Activated naive CD8-positive, alpha-beta T cell treated with anti-CD3 and anti-CD28 coated beads, Interleukin-2, amount 50 U/mL, for 16 hours (primary cell): ENCODE data around the gene GFRA1.

Source experiments
- DNase-seq: peaks from one replicate; pipeline ENCODE4 v3.0.0-alpha.2; 2020; ENCODE audit warnings: low read depth, low spot score

The GFRA1 gene

DNA sequence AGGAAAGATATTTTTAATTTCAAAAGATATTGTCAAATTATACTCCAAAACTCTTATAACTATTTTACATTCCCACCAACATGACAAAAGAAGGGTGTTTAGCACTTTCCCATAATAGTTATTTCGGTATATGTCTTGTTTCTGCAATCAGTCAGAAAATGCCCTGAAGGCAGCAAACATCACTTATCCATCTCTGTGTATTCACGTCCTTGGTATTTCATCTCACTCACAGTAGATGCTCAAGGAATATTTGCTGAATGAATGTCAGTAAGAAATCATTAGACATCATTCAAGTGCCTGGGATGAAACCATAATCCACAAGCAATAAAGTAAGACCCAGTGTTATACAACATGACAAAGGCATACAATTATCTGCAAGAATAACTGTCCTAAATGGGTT is 112.7 kb downstream of the GFRA1 start:
- no peak for DNase-seq

DNA sequence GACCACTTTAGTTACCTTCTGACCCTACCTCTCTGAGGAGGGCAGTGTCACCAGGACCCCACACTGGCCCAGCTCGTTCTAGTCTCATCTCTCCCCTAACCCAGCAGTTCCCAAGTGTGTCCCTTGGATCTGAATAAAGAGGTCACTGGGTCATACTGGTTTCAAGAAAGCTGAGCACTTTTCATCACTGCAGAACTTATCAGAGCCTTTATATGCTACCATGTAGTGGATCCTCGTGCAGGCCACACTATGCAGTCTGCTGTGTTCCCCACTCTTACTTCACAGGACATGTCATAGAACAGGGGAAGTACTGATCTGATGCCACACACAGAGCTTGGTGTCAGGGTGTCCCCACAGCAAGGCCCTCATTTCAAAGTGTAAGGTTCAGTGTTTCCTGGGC is 113.8 kb downstream of the GFRA1 start:
- no peak for DNase-seq

DNA sequence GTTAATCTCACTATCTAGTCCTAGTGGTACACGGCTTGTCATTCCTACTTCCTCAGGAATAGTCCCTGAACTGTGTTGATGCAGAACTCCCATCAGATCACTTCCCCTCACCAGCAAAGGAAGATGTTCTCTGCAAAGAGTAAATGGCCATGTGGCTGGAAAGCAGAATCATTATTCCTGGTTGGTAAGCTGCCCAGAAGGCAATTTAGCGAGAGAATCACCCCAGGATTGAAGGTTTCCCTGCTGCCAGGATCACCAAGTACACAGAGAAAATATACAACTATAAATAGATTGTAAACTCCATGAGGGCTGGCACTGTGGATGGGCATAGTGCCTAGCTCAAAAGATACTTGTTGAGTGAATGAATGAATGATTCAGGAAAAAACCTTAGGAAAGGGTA is 115.0 kb downstream of the GFRA1 start:
- no peak for DNase-seq

DNA sequence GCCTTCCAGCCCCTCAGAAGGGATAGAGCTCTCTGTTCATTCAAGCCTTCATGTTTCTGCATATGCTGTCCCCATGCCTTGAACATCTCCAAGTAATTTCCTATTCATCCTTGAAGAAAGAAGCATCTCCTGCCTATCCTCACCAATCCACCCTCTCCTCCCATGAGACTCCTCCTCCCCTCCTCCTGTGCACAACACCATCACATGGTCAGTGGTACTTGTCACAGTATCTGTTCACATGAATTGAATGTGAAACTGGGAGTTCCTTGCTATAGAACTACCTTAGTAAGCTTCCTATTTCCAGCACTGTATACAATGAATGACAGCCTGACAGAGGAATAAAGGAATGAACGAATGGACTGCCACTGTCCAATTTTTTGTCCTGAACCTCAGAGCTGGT is 115.5 kb downstream of the GFRA1 start:
- no peak for DNase-seq

DNA sequence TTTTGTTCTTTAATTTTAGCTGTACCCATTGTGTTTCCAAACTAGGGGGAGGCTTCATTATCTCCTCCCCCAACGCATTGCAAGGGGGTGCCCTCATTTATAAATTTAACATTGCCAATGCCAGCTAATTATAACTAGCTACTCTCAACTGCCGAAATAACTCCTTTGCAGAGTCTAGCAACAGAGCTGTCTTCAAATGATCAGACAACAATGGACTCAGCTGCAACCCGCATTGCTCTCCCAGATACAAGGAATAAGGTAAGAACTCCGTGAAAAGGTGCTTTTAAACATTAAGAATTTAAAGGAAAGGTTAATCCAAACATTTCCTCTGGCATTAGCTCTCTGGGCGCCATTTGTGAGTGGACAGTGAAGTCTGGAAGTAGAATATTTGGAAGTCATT is 116.2 kb downstream of the GFRA1 start:
- no peak for DNase-seq

DNA sequence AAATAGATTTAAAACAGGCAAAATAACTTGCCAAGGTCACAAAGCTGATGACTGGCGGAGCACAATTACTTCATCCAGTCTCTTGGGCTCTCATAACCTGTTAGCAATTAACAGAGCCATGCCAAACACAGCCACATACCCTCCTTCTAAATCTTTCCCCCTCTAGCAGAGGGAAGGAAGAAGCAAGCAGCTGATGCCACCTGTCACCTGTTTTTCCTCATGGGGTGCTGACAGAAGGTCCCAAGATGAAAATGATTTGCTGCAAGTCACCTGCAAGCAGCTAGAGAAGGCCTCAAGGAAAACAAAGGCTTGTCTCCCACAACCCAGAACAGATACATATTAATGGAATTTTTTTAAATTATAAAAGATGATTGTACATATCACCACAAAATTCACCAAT is 117.8 kb downstream of the GFRA1 start:
- no peak for DNase-seq

DNA sequence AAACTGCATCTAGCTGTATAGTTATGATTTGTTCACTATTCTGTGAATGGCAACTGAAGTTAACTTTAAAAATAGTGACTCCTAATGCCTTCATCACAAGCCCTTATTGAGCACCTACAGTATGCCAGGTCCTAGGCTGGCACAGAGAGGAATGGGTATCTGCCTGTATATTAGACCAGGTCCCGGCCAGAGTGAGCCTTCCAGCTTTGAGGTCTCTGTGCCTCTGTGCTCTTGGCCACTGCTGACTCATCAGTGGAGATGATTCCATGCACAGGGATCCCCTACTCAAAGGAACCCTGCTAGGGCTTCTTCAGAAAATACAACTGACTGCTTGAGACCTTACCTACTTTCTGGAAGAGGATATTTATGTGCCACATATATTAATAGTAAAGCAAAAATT is 118.4 kb downstream of the GFRA1 start:
- no peak for DNase-seq

DNA sequence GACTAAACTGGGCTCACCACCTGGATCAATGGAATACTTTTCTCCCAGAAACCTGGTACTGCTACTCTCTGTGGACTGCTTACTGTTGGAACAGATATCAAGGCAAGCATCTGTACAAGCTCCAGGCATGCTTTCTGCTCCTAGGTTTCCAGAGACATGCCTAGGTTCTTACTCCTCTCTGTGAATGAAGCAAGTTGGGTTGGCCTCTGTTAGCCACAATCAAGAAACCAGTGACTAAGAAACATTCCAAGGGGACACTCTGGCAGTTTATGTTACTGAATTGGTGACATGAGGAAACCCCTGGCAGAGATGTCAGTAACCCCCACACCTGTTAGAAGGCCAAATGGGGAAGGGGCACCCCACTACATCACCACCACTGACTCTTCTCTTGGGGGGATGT is 121.9 kb downstream of the GFRA1 start:
- no peak for DNase-seq

DNA sequence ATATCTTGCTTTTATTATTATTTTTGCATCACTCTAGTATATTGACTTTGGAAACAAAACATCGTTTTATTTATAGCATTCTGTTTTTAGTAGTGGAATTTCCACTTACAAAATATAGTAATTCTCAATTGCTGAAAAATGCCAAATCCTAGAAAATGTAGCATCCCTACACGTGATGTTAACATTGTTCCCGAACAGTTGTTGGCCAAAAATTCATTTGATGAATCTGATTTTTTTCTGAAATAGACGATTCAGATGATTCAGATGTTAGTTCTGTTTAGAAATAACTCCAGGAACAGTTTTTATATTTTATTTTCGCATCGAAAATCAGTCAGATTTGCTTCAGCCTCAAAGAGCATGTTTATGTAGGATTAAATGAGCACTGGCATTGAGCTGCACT is 122.4 kb downstream of the GFRA1 start:
- no peak for DNase-seq

DNA sequence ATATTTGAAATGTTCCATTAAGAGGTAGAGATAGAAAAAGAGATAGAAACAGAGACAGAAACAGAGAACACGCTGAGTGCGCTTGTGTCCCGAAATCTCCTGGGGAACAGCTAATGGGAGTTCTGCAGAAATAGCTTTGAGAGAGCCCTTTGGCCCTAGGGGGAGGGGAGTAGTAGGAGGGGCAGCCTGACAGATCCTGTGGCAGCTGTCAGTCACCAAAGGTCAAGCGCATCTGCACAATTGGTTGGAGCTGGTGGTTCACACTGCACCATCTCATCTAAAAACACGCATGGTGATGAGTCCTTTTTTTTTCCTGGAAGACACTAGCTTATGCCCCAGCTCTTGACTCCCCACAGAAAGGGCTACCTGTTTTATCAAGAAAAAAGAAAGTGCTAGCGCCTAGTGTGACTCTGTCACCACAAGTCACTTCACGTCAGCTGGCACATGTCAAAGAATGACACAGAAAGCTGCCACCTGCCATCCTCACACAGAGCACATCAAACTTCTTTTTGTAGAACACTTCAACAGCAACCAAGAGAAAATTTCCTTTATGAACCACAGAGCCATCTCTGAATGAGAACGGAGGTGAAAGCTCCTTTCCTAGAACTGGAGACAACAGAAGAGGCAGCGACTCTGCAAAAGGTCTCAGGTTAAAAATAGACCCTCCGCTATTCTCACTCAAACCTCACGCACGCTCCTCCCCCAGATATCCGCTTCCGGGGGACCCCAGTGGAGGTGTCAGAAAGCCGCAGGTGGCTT is 125.7 kb downstream of the GFRA1 start:
- no peak for DNase-seq

DNA sequence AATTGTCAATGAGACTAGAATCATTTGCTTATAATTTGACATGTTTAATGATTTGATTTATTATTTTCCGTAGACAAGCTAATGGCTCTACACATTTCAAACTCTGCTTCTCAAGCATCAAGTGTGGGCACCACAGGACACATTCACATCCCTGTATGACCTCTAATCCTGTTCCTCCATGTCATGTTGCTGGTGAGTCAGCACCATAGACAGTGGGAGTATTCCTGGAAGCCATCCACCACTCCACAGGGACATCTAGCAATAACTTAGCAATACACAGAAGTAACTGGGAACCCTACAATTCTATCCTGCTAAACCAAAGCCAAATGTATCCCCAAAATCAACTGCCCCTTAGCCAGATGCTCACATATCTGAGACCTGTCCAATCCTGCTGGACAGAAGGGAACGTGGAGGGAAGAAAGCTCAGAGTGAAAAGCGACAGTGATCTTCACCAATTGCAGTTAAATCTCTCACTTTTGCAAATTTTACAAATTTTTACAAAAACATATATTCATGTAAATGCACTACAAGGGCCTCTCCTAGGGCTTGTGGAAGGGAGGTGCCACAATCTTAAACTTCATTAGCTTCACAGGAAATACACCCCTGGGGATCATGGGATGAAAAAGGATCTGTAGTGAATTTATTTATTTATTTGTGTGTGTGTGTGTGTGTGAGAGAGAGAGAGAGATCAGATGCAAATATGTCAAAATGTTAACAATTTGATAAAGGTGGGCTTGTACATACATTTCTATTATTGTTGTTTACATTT is 126.5 kb downstream of the GFRA1 start:
- DNase-seq = no peak

DNA sequence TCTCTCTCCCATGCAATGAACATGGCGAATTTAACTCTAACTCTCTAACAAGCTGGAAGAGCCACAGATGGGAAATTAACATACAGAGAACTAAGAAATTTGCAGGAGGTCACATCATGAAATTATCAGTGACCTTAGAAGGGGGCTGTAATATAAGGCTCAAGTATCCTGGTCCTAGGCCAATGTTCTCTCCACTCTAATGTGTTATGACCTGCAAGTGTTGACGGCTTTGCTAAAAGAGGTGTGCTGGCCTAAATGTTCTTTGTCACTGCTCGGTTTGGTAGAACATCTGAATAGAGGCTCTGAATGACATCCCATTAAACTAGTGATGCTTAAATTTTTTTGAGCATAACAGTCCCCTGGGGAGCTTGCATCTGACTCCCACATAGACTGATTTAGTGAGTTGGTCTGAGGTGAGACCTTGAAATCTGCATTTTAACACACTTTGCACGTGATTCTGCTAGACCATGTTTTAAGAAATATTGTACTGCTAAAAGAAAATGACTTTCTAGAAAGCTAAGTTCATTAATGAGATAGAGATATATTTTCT is 129.3 kb downstream of the GFRA1 start:
- DNase-seq = no peak

DNA sequence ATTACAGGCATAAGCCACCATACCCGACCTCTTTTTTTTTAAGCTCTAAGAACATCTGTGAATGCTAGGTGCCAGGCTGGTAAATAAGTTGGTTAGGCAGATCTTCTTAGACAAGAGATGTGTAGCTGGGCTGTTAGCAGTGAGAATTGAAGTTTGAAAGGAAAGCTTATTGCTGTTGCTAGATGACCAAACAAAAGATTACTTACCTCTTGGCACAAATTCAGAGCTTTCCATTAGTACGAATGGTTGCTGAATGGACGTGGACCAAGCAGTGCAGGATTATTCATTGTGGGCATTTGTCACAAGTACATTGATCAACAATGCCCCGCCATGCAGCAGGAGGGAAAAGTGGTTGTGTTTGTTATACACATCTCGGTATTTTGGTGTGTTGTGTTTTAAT is 131.2 kb downstream of the GFRA1 start:
- no peak for DNase-seq

DNA sequence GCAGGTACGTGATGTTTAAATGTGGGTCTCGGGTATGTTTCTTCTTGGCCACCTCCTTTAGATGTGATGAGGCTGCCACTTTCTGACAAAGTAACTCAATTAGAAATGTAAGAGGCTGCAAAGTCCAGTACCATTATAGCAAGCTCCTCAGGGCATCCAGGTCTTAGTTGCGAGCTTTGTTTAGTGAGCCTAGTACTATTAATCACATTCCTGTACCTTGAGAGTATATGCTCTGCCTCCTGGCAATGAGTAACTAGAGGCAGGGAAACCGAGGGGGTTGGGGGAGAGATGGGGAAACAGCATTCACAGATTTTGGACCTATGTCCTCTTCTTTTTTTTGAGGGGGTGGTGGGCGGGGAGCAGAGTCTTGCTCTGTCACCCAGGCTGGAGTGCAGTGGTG is 131.8 kb downstream of the GFRA1 start:
- DNase-seq = no peak

DNA sequence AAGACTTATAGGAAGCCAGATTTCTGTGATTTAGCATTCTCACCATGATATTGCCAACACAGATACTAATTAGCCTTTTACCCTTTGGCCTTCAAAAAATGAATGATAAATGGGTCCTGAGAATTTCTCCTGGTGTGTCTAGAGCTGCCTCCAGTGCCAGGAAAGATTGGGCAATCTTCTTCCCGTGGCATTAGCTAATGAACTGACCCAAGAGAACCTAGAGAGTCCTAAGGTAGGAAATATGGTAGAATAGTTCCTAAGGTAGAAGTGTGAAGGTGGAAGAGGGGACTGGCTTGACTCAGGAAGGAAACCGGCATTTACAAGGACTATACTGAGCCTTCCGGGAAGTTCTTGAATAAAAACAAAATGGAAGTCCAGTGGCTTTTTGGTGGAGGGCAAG is 133.1 kb downstream of the GFRA1 start:
- DNase-seq = no peak

DNA sequence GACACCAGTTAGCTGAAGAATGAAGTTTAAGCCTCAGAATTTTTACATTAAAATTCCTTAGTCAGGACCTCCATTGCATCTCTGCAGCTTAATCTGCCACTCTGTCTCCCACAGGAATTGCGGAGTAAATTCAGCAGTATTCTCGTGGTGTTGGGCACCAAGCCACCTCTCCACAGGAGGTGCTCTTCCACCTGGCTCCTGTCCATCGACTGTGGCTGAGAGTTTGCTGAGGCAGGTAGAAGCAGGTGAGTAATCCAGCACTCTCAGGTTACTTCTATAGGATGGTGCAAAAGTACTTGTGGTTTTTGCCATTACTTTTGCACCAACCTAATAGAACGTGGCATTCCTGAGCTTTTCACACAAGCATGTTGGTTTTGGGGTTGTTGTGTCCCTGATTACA is 134.1 kb downstream of the GFRA1 start:
- no peak for DNase-seq

DNA sequence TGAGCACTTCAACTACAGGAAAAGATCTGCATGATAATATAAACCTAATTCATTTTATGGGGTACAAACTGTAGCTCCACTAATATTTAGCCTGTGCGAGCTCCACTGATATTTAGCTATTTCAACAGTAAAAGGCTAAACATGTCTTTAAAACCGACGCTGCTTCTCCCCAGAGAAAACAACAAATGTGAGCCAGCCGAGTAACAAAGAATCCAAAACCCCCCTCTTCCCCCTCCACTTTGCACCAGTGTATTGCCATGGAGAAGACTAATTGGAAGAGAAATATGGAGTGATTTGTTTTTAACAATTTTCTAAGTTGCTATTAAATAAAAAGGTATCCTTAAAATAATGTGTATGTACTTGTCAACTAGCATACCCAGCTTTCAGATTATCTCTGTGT is 136.7 kb downstream of the GFRA1 start:
- DNase-seq = no peak

DNA sequence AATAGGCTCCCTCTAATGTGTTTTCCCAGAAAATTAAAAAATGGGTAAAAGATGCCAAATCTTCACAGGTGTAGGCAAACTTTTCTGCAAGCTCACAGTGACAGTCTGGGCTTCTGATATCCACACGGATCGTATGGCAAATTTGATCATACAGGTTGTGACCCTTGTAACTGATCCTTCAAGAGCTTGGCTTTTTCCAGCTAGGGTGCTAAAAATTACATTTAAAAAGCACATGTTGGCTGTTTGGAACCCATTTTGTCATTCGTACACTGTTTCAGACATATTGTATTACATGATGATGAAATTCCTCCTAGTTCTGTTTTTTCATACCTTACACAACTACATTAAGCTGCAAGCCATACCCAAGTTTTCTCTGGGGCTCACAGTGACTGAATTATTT is 138.7 kb downstream of the GFRA1 start:
- DNase-seq = no peak

DNA sequence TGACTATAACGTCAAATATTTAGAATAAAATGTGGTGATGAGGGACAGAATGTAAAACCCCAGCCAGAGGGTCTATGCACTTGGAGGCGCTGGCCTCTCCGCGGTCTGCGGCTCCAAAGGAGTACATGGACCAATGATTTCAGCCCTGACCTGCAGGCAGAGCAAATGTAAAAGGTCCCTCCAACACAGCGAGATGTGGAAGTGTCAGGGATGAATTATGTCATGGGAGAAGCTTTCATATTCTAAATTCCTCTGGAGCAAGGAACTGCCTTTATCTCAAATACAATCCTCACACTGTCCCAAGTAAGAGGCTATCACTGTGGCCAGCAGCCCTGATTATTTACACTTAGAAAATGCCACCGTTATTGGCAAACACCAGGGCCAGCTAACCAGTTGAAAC is 139.4 kb downstream of the GFRA1 start:
- DNase-seq = no peak

DNA sequence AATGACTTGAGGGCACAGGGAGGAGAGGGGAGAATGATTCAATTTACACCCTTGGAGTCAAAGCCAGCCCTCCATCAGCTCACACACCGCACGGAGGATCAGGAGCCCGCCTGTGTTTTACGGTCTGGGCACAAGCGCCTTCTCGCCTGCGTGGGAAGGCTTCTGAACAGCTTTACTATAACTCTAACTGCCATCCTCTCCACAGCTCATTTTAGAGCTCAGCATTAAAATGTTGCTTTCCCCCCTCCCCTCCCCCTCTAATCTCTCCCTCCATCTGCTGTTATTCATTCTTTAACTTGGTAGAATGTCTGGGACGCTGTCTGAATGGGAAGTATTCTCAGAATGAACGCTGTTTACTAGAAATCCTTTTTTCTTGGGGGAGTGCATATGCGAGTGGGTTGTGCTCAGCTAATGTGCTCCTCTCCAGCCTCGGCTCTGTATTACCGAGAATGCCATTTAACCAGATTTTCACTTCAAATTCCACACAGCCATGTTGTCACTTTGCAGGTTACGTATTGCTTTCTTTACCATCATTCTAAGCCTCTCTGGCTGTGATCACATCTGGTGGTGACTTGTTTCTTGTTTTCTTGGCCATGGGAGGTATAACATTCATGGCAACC is 140.1 kb downstream of the GFRA1 start:
- no peak for DNase-seq

DNA sequence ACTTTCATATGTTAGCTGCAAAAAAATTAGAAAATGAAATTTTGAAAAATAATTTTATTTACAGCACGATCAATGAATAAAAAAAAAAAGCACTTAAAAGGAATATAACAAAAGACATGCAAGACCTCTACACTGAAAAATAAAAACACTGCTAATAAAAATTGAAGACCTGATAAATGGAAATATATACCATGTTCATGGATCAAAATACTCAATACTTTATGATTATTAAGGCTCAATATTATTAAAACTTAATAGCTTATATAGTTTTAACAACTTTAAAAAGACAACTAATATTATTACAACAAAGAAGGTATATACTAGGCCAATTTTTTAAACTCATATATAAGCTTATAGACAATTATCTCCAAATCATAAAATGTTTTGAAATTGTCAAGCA is 143.0 kb downstream of the GFRA1 start:
- no peak for DNase-seq

DNA sequence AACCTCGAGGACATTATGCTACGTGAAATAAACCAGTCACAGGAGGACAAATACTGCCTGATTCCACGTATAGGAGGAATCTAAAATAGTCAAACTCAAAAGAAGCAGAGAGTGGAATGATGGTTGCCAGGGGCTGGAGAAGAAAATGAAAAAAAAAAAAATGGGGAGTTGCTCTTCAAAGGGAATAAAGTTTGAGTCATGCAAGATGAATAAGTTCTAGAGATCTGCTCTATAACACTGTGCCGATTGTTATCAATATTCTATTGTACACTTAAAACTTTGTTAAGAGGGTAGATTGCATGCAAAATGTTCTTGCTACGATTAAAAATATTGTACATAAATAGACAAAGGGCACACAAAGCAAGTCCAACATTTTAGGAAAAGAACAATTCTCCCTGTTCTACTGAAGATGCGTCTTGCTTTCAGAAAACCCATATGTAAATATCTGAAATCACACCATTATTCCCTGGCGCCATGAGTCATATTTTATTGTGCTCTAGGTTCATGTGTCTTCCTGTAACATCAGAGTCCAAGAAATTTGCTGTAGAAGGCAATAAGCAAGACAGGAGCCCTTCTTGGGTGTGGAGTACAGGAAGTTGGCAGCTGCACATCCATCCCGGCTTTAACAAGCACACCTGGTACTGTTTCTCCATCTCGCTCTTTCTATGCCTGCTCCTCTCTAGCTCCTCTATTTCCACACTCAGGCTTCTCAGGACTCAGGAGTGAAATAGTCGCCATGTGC is 145.9 kb downstream of the GFRA1 start:
- no peak for DNase-seq
